Loucy (cell line): ENCODE results near the gene ELMOD1.

Experiments used
- H2AFZ ChIP-seq: fragments of 200-600 bp; sonication (generic); 2 replicates; pipeline ENCODE4 v1.6.0; 2016; ENCODE audit warnings: antibody characterized with exemption, mild to moderate bottlenecking, low read length, moderate library complexity
- H3F3A ChIP-seq: fragments of 200-600 bp; 2 replicates; pipeline ENCODE4 v1.6.0; 2016; ENCODE audit warnings: antibody characterized with exemption, low read depth, mild to moderate bottlenecking
- H3K27me3 ChIP-seq: fragments of 200-600 bp; sonication (generic); 2 replicates; pipeline ENCODE4 v1.6.1; 2014; ENCODE audit warnings: low read length, mild to moderate bottlenecking; ENCODE audit not compliant: insufficient read depth, poor library complexity, severe bottlenecking
- H3K36me3 ChIP-seq: fragments of 200-600 bp; sonication (generic); 2 replicates; pipeline ENCODE4 v1.6.1; 2016; ENCODE audit warnings: low read length; ENCODE audit not compliant: insufficient read depth
- H3K4me1 ChIP-seq: fragments of 200-600 bp; sonication (generic); 2 replicates; pipeline ENCODE4 v1.5.1; 2014; ENCODE audit warnings: low read length, mild to moderate bottlenecking; ENCODE audit not compliant: insufficient read depth, poor library complexity, severe bottlenecking
- H3K4me2 ChIP-seq: fragments of 200-600 bp; sonication (generic); 2 replicates; pipeline ENCODE4 v1.6.0; 2014; ENCODE audit warnings: antibody characterized with exemption, low read length, low read depth, mild to moderate bottlenecking; ENCODE audit not compliant: poor library complexity, severe bottlenecking
- H3K4me3 ChIP-seq: fragments of 200-600 bp; sonication (generic); 2 replicates; pipeline ENCODE4 v1.5.1; 2014; ENCODE audit warnings: low read length, mild to moderate bottlenecking, mixed read lengths; ENCODE audit not compliant: poor library complexity, severe bottlenecking
- H3K79me2 ChIP-seq: fragments of 200-600 bp; sonication (generic); 2 replicates; pipeline ENCODE4 v1.6.1; 2014; ENCODE audit warnings: low read length; ENCODE audit not compliant: insufficient read depth
- H3K9ac ChIP-seq: fragments of 200-600 bp; sonication (generic); 2 replicates; pipeline ENCODE4 v1.6.0; 2014; ENCODE audit warnings: mild to moderate bottlenecking, low read depth, low read length, moderate library complexity; ENCODE audit not compliant: poor library complexity, severe bottlenecking
- H3K9me2 ChIP-seq: fragments of 200-600 bp; sonication (generic); replicated peaks from 2 replicates; pipeline ENCODE4 v1.6.1; 2016; ENCODE audit warnings: low read depth, low read length, mixed read lengths
- H3K9me3 ChIP-seq: fragments of 200-600 bp; sonication (generic); 2 replicates; pipeline ENCODE4 v1.6.1; 2014; ENCODE audit warnings: mild to moderate bottlenecking, antibody characterized with exemption, low read length, low read depth; ENCODE audit not compliant: insufficient read depth
- H4K20me1 ChIP-seq: fragments of 200-600 bp; sonication (generic); 2 replicates; pipeline ENCODE4 v1.6.0; 2014; ENCODE audit warnings: antibody characterized with exemption, low read length, mild to moderate bottlenecking; ENCODE audit not compliant: insufficient read depth, poor library complexity, severe bottlenecking
- CTCF ChIP-seq: fragments of 200-600 bp; sonication (generic); conservative IDR thresholded peaks from 2 replicates; pipeline ENCODE4 v1.5.1; 2014; ENCODE audit warnings: mild to moderate bottlenecking, antibody characterized with exemption, low read length
- EZH2phosphoT487 ChIP-seq: fragments of 200-600 bp; IDR thresholded peaks from 2 replicates; pipeline ENCODE4 v1.6.1; 2018; ENCODE audit warnings: antibody characterized with exemption, mild to moderate bottlenecking, moderate library complexity, borderline replicate concordance

The ELMOD1 gene

GRCh38 chr11:107675902-107676301 lies 85.0 kb downstream of the ELMOD1 start:
- TF ChIP-seq CTCF (no peak), EZH2phosphoT487 (no peak)
- H3K9me2 ChIP-seq = no peaks in the 10 kb centered on the region
- no peaks in the 10 kb centered on the region for H3K79me2 ChIP-seq
- H3K36me3 ChIP-seq = no peaks in the 10 kb centered on the region
- no peak overlapping the region for H3K9ac ChIP-seq
- H2AFZ ChIP-seq = no peak overlapping the region
- no peaks in the 10 kb centered on the region for H4K20me1 ChIP-seq
- no peak overlapping the region for H3K4me3 ChIP-seq
- H3K27me3 ChIP-seq = no peaks in the 10 kb centered on the region
- H3K9me3 ChIP-seq = no peaks in the 10 kb centered on the region
- H3K4me1 ChIP-seq = no peaks in the 10 kb centered on the region
- H3K4me2 ChIP-seq = no peak overlapping the region
- H3F3A ChIP-seq = no peaks in the 10 kb centered on the region

GRCh38 chr11:107676336-107677057 lies 85.5 kb downstream of the ELMOD1 start:
- no peaks in the 10 kb centered on the region for H3F3A ChIP-seq
- H3K4me1 ChIP-seq = no peaks in the 10 kb centered on the region
- H2AFZ ChIP-seq = no peak overlapping the region
- no peak overlapping the region for H3K9ac ChIP-seq
- no peaks in the 10 kb centered on the region for H3K9me3 ChIP-seq
- no peaks in the 10 kb centered on the region for H3K9me2 ChIP-seq
- no peaks in the 10 kb centered on the region for H3K79me2 ChIP-seq
- H3K36me3 ChIP-seq = no peaks in the 10 kb centered on the region
- H3K4me2 ChIP-seq = no peak overlapping the region
- TF ChIP-seq CTCF (no peak), EZH2phosphoT487 (no peak)
- no peaks in the 10 kb centered on the region for H4K20me1 ChIP-seq
- no peak overlapping the region for H3K4me3 ChIP-seq
- H3K27me3 ChIP-seq = no peaks in the 10 kb centered on the region

- no peaks in the 10 kb centered on the region for H3K4me1 ChIP-seq
- no peaks in the 10 kb centered on the region for H3K79me2 ChIP-seq
- no peak overlapping the region for H3K4me3 ChIP-seq
- H3K9me3 ChIP-seq = no peaks in the 10 kb centered on the region
- H2AFZ ChIP-seq = no peak overlapping the region
- TF ChIP-seq CTCF (no peak), EZH2phosphoT487 (no peak)
- H3K27me3 ChIP-seq = no peaks in the 10 kb centered on the region
- no peaks in the 10 kb centered on the region for H3F3A ChIP-seq
- no peak overlapping the region for H3K9ac ChIP-seq
- H3K36me3 ChIP-seq = no peaks in the 10 kb centered on the region
- no peak overlapping the region for H3K4me2 ChIP-seq
- H3K9me2 ChIP-seq = no peaks in the 10 kb centered on the region
- H4K20me1 ChIP-seq = no peaks in the 10 kb centered on the region
These were observed 87.1 kb downstream of the ELMOD1 start for GRCh38 chr11:107677924-107678631.
